Measurements from ENCODE around the gene NRXN3.

The NRXN3 gene

DNA sequence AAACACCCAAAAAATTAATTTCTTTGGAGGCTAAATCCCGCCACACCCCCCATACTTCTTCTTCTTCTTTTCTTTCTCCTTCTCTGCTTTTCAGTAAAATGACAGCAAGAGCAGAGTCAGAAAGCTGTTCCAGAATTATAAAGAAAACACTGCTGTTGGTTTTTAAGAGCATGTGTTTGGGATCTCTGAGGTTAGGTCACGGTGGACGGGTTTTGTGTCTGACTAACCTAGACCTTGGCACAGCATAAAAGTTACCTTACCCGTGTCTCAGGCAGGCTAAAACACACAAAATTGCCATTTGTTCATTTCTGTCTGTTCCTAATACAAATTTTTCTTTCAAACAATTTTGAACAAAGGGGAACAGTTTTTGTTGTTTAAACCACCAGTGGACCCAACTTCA lies 540.8 kb downstream of the NRXN3 start:
- no peak for DNase-seq (ENCODE audit: low read depth)
- TF ChIP-seq, protein P1, sequence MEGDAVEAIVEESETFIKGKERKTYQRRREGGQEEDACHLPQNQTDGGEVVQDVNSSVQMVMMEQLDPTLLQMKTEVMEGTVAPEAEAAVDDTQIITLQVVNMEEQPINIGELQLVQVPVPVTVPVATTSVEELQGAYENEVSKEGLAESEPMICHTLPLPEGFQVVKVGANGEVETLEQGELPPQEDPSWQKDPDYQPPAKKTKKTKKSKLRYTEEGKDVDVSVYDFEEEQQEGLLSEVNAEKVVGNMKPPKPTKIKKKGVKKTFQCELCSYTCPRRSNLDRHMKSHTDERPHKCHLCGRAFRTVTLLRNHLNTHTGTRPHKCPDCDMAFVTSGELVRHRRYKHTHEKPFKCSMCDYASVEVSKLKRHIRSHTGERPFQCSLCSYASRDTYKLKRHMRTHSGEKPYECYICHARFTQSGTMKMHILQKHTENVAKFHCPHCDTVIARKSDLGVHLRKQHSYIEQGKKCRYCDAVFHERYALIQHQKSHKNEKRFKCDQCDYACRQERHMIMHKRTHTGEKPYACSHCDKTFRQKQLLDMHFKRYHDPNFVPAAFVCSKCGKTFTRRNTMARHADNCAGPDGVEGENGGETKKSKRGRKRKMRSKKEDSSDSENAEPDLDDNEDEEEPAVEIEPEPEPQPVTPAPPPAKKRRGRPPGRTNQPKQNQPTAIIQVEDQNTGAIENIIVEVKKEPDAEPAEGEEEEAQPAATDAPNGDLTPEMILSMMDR (IDR thresholded peaks at IDR 0.05; ENCODE audit: low read depth, low read length, missing control alignments) = no peak
- no peak overlapping the region for H3K4me3 ChIP-seq (ENCODE audit: low read depth, low read length)
- in situ Hi-C loops (cut with HindIII; ENCODE audit: low sequenced_read_pairs) = no loop called here

DNA sequence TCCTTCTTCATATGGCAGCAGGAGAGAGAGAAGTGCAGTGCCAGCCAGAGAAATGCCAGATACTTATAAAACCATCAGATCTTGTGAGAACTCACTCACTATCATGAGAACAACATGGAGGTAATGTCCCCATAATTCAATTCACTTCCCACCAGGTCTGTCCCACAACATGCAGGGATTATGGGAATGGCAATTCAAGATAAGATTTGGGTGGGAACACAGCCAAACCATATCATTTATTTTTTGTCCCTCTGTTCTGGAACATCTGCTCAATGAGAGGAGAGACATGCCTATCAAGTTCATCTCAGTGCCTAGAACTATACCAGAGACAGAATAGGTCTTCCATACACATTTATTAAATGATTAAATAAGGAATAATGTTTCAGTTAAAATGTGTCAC lies 543.5 kb downstream of the NRXN3 start:
- TF ChIP-seq, protein P1 (IDR thresholded peaks at IDR 0.05; ENCODE audit: low read depth, low read length, missing control alignments) = no peak
- H3K4me3 ChIP-seq (ENCODE audit: low read depth, low read length) = no peak overlapping the region
- no peak for DNase-seq (ENCODE audit: low read depth)
- in situ Hi-C loops (cut with HindIII; ENCODE audit: low sequenced_read_pairs) = no loop called here

DNA sequence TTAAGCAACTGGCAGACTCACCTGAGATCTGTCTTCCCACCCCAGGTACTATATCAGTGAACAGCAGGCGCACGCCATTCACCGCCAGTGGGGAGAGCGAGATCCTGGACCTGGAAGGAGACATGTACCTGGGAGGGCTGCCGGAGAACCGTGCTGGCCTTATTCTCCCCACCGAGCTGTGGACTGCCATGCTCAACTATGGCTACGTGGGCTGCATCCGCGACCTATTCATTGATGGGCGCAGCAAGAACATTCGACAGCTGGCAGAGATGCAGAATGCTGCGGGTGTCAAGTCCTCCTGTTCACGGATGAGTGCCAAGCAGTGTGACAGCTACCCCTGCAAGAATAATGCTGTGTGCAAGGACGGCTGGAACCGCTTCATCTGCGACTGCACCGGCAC lies 544.5 kb downstream of the NRXN3 start:
- TF ChIP-seq, protein P1 (IDR thresholded peaks at IDR 0.05; ENCODE audit: low read depth, low read length, missing control alignments) = no peak
- no peak overlapping the region for H3K4me3 ChIP-seq (ENCODE audit: low read depth, low read length)
- DNase-seq (ENCODE audit: low read depth) = no peak
- in situ Hi-C loops (cut with HindIII; ENCODE audit: low sequenced_read_pairs) = no loop called here

DNA sequence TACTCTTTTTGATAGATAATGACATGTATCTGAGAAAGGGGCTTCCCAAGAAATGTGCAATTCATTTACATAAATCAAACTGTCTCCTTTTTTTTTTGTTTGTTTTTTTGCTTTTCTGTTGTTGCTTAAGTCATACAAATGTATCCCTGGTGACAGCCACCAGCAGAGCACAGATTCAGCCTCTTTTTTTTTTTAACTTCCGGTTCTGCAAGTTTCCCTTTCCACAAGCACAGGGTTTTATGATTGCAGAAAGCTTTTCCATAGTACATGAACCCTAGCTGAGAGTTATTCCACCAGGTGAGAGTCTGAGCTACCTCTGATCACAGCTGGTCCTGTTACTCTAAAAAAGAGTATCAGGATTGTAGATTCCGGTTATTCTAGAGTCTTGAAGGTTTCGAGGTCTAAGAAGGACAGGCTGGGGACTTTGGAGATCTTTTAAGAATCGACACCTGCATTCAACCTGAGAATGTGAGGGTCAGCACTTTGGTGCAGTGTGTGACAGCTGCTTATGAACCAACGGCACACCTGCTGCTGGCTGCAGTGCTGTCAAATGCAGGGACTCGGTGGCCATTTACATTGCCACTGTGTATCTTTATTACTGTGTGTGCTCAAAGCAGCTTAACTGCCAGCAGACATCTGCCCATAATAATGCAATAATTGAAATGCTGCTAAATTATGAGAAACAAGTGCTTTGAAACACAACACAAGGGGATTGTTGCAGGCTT lies 551.7 kb downstream of the NRXN3 start:
- no peak for DNase-seq (ENCODE audit: low read depth)
- in situ Hi-C loops (cut with HindIII; ENCODE audit: low sequenced_read_pairs) = no loop called here
- no peak overlapping the region for H3K4me3 ChIP-seq (ENCODE audit: low read depth, low read length)
- TF ChIP-seq, protein P1 (IDR thresholded peaks at IDR 0.05; ENCODE audit: low read depth, low read length, missing control alignments) = no peak

DNA sequence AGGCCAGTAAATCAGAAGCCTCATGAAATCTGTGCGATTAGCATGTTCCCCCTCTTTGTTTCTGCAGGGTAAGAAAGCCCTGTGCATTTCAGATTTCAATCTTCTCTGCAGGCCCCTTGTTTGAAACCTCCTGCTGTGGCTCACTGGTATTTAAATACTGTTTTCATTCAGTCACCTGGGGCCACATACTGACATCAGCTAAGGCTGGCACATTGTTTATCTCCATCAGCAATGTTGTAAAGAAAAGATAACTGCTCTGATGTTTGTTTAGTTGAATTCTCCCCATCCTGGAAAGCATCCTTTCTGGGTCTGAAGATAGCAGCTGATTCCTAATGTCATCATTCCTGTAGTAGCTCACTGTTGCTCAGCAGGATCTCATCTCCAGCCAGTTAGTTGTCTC lies 554.9 kb downstream of the NRXN3 start:
- DNase-seq (ENCODE audit: low read depth) = no peak
- TF ChIP-seq, protein P1 (IDR thresholded peaks at IDR 0.05; ENCODE audit: low read depth, low read length, missing control alignments) = no peak
- in situ Hi-C loops (cut with HindIII; ENCODE audit: low sequenced_read_pairs) = no loop called here
- H3K4me3 ChIP-seq (ENCODE audit: low read depth, low read length) = no peak overlapping the region

DNA sequence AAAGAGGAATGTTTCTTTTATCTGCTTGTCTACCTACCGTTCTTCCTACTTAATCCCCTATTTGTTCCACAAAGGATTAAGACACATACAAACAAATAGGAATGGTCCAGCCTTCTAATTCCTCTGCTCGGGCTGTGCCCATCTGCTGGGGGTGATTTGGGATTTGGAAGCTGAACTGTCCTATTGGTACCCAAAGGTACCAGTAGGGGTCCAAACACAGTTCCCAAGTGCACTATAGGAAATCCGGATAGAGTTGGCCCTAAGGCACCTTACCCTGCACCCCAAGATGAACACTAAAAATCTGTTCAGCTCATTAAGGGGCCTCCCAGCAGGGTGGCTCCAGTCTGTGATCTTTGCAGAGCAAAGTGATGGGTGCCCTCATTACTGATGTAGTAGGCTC lies 566.9 kb downstream of the NRXN3 start:
- in situ Hi-C loops (cut with HindIII; ENCODE audit: low sequenced_read_pairs) = no loop called here
- DNase-seq (ENCODE audit: low read depth) = no peak
- TF ChIP-seq, protein P1 (IDR thresholded peaks at IDR 0.05; ENCODE audit: low read depth, low read length, missing control alignments) = no peak
- no peak overlapping the region for H3K4me3 ChIP-seq (ENCODE audit: low read depth, low read length)

Measured in astrocyte of the cerebellum (primary cell).